ENCODE data around the gene IGF1R. TPM values are rescaled to one million over a fixed set of nuclear protein-coding genes. Genes with fewer than 3 reads are reported as not detected.

The IGF1R gene
- total and polyA plus RNA-seq, 2 of the 13 experiments (the other 11 are each of a cell fraction or from before 2014, with no cell fraction given): 15.9 to 18.4 TPM

GRCh38 chr15:98660055-98660454 lies 11.7 kb downstream of the IGF1R start:
- no TSS peak for BruUV-seq (replicated peaks)
- peaks cover 76% of the 10 kb centered on the region for H4K20me1 ChIP-seq (ENCODE audit: insufficient read depth, low read length)
- H3K27me3 ChIP-seq (ENCODE audit: control insufficient read depth in 1 of 2, insufficient read depth in 2 of 2, low read length in 2 of 2): no peaks in the 10 kb centered on the region
- POLR2A ChIA-PET: interaction anchor here (1.3 kb wide), 1 partner anchor 11 kb away, joined by 3 read pairs; no protein-coding TSS in a partner anchor
- no peak overlapping the region for H2AFZ ChIP-seq (ENCODE audit: low read length)
- DNase-seq (ENCODE audit: low spot score) (no peak), FAIRE-seq (no peak), ATAC-seq (no peak)
- H3K9me3 ChIP-seq (ENCODE audit: low read length): no peaks in the 10 kb centered on the region
- no peak overlapping the region for H3K4me3 ChIP-seq (replicated peaks in 1 of 3; ENCODE audit: insufficient read depth in 1 of 3, low read depth in 2 of 3, low read length in 3 of 3)
- TF ChIP-seq ZNF674 (CRISPR knock-in tag; IDR thresholded peaks at IDR 0.05; ENCODE audit: low read depth) (no peak), ZNF296 (CRISPR knock-in tag; conservative IDR thresholded peaks at IDR 0.05) (no peak), TEAD2 (CRISPR knock-in tag; IDR thresholded peaks at IDR 0.05) (no peak), CERS6 (CRISPR knock-in tag; IDR thresholded peaks at IDR 0.05) (no peak), PTBP1 (IDR thresholded peaks at IDR 0.05; ENCODE audit: low read depth, low read length, poor library complexity, severe bottlenecking) (no peak), NKX3-1 (CRISPR knock-in tag; IDR thresholded peaks at IDR 0.05) (no peak), AKAP8 (CRISPR knock-in tag; IDR thresholded peaks at IDR 0.05) (no peak), JDP2 (CRISPR knock-in tag; IDR thresholded peaks at IDR 0.05; ENCODE audit: borderline replicate concordance) (no peak), NFE2L2 (IDR thresholded peaks at IDR 0.05; ENCODE audit: low read length) (no peak), ZFP90 (CRISPR knock-in tag; IDR thresholded peaks at IDR 0.05; ENCODE audit: borderline replicate concordance) (no peak), FOXK2 (IDR thresholded peaks at IDR 0.05) (no peak), TAF15 (IDR thresholded peaks at IDR 0.05; ENCODE audit: low read depth, low read length, poor library complexity, severe bottlenecking) (no peak), ZMYM3 (CRISPR knock-in tag; IDR thresholded peaks at IDR 0.05) (no peak)
- TF ChIP-seq, protein P1, sequence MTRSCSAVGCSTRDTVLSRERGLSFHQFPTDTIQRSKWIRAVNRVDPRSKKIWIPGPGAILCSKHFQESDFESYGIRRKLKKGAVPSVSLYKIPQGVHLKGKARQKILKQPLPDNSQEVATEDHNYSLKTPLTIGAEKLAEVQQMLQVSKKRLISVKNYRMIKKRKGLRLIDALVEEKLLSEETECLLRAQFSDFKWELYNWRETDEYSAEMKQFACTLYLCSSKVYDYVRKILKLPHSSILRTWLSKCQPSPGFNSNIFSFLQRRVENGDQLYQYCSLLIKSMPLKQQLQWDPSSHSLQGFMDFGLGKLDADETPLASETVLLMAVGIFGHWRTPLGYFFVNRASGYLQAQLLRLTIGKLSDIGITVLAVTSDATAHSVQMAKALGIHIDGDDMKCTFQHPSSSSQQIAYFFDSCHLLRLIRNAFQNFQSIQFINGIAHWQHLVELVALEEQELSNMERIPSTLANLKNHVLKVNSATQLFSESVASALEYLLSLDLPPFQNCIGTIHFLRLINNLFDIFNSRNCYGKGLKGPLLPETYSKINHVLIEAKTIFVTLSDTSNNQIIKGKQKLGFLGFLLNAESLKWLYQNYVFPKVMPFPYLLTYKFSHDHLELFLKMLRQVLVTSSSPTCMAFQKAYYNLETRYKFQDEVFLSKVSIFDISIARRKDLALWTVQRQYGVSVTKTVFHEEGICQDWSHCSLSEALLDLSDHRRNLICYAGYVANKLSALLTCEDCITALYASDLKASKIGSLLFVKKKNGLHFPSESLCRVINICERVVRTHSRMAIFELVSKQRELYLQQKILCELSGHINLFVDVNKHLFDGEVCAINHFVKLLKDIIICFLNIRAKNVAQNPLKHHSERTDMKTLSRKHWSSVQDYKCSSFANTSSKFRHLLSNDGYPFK (CRISPR knock-in tag; IDR thresholded peaks at IDR 0.05; ENCODE audit: borderline replicate concordance): no peak
- TF ChIP-seq, protein P2, sequence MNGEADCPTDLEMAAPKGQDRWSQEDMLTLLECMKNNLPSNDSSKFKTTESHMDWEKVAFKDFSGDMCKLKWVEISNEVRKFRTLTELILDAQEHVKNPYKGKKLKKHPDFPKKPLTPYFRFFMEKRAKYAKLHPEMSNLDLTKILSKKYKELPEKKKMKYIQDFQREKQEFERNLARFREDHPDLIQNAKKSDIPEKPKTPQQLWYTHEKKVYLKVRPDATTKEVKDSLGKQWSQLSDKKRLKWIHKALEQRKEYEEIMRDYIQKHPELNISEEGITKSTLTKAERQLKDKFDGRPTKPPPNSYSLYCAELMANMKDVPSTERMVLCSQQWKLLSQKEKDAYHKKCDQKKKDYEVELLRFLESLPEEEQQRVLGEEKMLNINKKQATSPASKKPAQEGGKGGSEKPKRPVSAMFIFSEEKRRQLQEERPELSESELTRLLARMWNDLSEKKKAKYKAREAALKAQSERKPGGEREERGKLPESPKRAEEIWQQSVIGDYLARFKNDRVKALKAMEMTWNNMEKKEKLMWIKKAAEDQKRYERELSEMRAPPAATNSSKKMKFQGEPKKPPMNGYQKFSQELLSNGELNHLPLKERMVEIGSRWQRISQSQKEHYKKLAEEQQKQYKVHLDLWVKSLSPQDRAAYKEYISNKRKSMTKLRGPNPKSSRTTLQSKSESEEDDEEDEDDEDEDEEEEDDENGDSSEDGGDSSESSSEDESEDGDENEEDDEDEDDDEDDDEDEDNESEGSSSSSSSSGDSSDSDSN (CRISPR knock-in tag; IDR thresholded peaks at IDR 0.05): no peak
- in situ Hi-C loops (cut with HindIII; ENCODE audit: extremely low pct_ligation_motif_present, low pct_unique_long_range_greater_than_20kb) (no loop called here), intact Hi-C loops (cut with micrococcal nuclease; ENCODE audit: unreplicated experiment) (no loop called here)
- peaks cover 99% of the 10 kb centered on the region for H3K4me1 ChIP-seq (ENCODE audit: insufficient read depth, low read length)
- no peak overlapping the region for H3K27ac ChIP-seq (ENCODE audit: extremely low read length, insufficient read depth, low read length)
- peaks cover 98% of the 10 kb centered on the region for H3K79me2 ChIP-seq (ENCODE audit: insufficient read depth, low read length)
- no peak overlapping the region for H3K9ac ChIP-seq (ENCODE audit: insufficient read depth, low read depth, low read length)
- WGBS (ENCODE audit: low lambda C conversion rate): 95% methylated on average over 3 of the region's 3 CpGs
- no peak overlapping the region for H3K4me2 ChIP-seq (ENCODE audit: low read depth, low read length)
- H3K36me3 ChIP-seq (replicated peaks in 1 of 2; ENCODE audit: control insufficient read depth in 1 of 2, insufficient read depth in 2 of 2, low read length in 2 of 2): peaks cover 0 to 4% of the 10 kb centered on the region in 2 experiments; a peak in 2 of 5 replicates
- CTCF ChIA-PET (ENCODE audit: low intra/inter-chr PET ratio, low total read pairs): interaction anchor here (2.6 kb wide), 1 partner anchor 141 kb away, joined by 12 read pairs; no protein-coding TSS in a partner anchor
